DMS79 (cell line): Measurements from ENCODE around the gene MRAP2.
"Not testable (repeated sequence)": the region's sequence is repeated elsewhere in the genome, so short reads cannot be mapped to it uniquely, and the experiment has no call there.

Experiments
- DNase-seq: peaks from one replicate; lab custom pipeline; 2025; lab: John Stamatoyannopoulos, UW

Gene MRAP2

DNA sequence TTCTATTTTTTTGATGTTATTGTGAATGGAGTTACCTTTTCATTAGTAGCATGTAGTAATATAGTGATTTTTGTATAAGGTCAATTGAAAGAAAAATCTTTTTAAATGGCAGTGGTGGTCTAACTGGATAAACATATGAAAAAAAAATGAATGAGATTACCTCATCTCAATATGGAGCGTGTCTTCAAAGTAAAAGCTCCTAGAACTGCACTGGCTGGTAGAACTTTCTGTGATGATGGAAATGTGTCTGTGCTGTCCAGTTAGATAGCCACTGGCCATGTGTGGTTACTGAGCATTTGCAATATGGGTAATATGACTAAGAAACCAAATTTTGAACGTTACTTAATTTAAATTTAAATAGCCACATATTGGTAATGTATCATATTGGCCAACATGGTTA is 44.1 kb downstream of the MRAP2 start:
- DNase-seq = no peak

DNA sequence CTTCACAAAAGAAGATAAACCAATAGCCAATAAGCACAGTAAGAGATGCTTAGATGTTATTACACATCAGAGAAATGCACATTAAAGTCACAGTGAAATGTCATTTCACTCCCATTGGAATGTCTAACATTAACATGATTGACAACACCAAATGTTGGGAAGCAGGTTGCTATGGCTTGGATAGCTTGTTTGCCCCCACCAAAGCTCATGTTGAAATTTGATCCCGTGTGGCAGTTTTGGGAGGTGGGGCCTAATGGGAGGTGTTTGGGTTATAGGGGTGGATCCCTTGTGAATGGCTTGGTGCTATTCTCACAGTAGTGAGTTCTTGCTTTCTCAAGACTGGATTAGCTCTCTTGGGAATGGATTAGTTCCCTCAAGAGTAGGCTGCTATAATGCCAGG is 44.8 kb downstream of the MRAP2 start:
- no peak for DNase-seq

DNA sequence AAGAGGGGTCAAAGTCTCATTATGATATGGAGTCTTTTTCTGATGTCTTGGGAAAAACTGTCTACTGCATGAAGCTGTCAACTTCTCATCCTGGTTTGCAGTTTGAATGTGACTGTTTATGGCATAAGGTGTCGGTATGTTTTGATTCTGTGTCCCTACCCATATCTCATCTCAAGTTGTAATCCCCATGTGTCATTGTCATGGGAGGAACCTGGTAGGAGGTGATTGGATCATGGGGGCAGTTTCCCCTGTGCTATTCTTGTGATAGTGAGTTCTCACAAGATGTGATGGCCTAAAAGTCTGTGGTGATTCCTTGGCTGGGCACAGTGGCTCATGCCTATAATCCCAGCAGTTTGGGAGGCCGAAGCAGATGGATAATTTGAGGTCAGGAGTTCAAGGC is 47.6 kb downstream of the MRAP2 start:
- no peak for DNase-seq

DNA sequence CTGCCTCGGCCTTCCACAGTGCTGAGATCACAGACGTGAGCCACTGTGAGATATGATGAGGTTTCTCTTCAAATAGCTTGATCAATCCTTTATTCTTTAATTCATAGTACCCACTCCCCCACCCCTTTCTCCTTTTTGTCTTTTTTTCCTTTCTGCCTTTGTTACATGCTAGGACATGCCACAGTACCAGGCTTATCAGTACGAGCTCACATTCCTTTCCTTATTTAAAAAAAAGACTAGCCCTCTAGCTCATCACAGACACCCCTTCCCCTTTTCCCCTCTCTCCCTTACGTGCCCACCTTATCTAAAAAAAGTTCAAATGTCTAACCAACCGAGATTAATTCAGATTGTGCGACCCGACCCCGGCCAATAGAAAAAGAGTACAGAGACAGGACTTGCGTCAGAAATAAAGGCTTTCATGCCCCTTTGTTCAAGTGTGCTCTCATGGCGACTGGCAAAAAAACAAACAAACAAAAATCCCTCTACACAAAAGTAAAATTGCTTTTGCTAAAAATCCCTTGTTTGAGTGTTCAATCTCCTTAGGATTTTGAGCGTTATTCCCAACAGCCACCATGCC is 49.2 kb downstream of the MRAP2 start:
- no peak for DNase-seq

DNA sequence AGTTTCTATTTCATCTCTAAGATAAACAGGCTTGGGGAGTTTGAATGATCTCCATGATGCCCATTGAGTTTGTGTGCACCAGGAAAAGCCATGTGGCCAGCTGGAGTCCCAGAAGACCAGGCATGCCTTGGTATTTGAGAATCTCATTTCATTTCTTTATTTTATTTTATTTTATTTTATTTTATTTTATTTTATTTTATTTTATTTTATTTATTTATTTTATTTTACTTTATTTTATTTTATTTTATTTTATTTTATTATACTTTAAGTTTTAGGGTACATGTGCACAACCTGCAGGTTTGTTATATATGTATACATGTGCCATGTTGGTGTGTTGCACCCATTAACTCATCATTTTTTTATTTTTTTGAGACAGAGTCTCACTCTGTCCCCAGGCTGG is 51.1 kb downstream of the MRAP2 start:
- not testable (repeated sequence) for DNase-seq

DNA sequence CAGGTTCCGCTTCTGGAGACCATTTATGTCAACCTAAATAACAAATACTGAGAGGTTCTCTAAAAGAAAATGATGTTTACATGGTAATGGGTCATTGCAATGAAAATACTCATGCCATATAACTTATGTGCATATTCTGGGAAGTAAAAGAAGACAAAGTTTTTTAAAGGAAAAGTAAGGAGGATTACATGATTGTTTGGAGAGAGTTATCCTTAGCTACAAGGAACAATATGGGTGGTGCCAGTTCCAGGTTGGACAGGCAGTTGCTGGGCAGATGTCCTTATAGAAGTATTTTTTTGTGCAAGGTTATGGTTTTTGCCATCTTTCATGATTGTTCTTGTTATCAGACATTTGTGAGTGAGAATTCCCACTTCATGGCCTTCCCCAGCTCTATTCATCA is 52.5 kb downstream of the MRAP2 start:
- DNase-seq = no peak

DNA sequence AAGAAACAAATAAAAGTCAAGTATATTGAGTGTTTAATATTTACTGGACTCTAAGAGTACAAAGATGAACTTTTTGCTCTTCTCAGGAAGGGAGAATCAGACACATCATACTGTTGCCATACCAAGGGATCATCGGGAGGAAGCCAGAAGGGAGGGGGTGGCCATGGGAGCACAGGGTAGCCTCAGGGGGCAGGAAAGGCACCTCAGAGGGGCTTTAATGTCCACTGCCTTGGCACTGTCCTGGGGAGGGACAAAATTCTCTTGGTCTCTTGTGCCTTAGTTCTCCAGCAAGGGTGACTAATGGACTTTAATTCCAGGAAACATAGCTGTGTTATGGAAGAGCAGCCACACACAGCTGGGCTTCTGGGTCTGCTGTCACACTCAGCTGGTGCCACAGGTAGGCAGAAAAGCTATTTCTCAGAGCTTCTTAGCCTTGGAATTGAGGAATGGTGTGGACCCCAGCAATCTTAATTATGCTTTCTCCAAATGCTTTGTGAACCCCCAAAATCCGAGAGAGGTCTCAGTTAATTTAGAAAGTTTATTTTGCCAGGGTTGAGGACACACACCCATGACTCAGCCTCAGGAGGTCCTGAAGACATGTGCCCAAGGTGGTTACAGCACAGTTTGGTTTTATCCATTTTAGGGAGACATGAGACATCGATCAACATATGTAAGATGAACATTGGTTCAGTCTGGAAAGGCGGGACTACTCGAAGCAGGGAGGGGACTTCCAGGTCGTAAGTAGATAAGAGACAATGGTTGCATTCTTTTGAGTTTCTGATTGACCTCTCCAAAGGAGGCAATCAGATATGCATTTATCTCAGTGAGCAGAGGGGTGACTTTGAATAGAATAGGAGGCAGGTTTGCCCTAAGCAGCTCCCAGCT is 53.2 kb downstream of the MRAP2 start:
- DNase-seq = no peak

DNA sequence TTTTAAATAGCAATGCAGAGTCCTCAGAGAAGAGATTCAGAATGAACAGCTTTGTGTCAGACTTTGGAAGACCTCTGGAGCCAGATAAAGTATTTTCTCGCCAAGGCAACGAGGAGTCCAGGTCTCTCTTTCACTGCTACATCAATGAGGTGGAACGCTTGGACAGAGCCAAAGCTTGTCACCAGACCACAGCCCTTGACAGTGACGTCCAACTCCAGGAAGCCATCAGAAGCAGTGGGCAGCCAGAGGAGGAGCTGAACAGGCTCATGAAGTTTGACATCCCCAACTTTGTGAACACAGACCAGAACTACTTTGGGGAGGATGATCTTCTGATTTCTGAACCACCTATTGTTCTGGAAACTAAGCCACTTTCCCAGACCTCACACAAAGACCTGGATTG is 55.5 kb downstream of the MRAP2 start:
- no peak for DNase-seq

DNA sequence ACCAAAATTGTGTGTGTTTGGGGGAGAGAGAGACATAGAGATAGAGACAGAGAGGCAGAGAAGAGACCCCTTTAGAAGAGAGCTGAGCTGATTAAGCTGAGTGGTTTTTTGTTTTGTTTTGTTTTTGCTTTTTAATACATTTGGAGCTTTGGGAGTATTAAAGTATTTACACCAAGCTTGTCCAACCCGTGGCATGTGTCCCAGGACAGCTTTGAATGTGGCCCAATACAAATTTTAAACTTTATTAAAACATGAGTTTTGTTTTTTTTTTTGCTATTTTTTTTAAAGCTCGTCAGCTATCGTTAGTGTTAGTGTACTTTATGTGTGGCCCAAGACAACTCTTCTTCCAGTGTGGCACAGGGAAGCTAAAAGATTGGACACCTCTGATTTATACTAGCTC is 56.0 kb downstream of the MRAP2 start:
- DNase-seq = no peak

DNA sequence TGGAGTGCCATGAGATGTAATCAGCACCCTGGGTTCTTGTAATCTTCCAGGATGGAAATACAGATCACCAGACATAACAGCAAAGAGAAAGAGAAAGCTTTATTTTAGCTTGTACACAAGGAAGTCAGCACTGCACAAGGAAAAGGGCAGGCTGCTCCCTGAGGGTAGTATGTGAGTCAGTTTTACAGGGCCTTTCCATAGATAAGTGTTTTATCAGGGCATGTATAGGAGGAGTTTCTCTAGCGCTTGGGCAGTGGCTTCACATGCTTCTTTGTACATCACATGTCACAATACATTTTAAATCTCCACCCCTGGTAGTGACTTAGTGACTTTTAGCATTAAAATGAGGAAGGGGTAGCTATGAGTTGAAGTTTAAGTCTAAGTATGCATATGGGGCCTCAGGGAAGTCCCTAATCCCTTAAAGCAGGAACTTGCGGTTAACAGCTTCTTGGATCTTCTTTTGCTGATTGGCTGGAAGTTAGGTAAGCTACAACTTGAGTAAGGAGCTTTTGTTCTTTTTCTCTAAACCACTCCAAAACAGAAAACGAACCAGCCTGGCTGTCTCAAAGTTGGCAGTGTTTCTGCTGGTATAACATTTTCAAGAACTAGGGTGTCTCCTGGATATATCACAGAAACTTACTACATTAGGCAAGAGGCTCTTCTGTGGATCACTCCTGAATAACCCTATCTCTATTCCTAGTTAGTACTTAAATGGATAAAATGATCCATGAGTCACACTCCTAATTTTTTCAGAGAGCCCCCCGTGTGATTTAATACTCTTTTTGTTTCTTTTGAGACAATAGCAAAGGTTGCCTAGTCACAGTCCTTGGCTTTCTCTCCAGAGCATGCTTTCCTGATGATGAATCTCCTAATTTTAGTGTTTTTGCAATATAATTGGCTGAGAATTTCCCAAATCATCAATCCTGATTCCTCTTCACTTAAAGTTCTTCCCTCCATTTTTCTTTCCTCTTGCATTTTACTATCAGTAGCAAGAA is 60.2 kb downstream of the MRAP2 start:
- no peak for DNase-seq

DNA sequence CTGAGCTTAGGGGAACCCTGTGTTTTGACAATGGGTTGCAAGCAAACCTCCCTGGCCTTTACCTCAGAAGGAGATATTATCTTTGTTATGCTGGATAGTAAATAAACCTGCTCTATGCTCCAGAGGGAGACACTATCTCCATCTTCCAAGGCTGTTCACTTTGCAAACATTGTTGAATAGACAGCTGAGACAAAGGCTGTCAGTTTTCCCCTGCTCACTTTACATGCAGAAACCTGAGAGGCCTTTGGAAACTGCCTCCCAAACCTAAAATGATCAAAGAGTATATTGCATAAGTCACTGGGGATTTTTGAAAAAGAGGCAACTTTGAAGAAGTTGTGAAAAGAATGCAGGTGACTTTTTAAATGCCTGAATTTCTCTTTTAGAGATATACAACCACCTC is 61.6 kb downstream of the MRAP2 start:
- no peak for DNase-seq

DNA sequence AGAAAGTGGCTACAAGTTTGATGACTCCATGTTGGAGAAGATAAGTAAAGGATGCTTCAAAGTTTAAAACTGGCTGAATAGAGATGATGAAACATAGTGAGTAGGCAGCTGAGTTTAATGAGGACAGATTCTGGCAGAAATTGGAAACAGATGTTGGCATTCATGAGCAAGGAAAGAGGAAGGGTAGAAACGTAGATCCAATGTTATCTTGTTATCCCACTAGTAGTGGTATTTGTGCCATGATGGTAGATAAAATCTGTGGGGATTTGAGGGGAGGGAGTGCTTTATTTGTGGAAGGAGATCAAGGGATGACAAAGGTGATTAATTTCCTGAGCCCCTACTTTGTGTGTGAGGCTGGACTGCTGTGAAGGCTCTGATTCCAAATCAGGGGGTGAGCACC is 69.5 kb downstream of the MRAP2 start:
- DNase-seq = no peak

DNA sequence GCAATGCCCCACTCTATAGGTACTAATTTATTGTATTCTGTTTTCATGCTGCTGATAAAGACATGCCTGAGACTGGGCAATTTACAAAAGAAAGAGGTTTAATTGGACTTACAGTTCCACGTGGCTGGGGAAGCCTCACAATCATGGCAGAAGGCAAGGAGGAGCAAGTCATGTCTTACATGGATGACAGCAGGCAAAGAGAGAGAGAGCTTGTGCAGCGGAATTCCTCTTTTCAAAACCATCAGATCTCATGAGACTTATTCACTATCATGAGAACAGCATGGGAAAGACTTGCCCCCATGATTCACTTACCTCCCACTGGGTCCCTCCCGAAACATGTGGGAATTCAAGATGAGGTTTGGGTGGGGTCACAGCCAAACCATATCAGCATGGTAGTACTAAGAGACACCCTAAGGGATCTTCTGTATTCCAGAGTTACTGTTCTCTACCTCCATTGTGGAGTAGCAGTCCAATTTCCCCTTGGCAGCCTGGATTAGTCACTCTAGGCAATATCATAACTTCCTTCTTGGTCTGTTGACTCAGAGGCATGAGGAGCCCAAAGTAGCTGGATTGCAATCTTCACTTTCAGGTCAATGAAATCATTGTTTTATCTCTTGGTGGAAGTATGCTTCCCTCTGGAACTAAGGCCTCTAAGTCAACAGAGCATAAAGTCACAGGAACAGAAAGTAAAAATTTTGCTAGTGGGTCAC is 71.8 kb downstream of the MRAP2 start:
- not testable (repeated sequence) for DNase-seq

DNA sequence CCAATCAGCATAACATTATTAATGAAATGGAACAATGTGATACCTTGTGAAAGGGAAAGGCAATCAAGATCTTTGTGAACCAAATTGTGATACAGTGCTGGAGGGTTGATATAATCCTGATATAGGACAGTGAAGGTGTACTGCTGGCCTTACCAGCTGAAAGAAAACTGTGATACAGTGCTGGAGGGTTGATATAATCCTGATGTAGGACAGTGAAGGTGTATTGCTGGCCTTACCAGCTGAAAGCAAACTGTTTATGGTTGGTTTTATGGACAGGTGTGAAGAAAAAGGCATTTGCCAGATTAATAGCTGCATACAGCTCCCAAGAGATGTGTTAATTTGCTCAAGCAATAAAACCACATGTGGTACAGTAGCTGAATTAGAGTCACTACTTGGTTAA is 73.9 kb downstream of the MRAP2 start:
- DNase-seq = no peak

DNA sequence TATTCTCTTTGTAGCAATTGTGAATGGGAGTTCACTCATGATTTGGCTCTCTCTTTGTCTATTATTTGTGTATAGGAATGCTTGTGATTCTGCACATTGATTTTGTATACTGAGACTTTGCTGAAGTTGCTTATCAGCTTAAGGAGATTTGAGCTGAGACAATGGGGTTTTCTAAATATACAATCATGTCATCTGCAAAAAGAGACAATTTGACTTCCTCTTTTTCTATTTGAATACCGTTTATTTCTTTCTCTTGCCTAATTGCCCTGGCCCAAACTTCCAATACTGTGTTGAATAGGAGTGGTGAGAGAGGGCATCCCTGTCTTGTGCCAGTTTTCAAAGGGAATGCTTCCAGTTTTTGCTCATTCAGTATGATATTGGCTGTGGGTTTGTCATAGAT is 77.8 kb downstream of the MRAP2 start:
- not testable (repeated sequence) for DNase-seq

DNA sequence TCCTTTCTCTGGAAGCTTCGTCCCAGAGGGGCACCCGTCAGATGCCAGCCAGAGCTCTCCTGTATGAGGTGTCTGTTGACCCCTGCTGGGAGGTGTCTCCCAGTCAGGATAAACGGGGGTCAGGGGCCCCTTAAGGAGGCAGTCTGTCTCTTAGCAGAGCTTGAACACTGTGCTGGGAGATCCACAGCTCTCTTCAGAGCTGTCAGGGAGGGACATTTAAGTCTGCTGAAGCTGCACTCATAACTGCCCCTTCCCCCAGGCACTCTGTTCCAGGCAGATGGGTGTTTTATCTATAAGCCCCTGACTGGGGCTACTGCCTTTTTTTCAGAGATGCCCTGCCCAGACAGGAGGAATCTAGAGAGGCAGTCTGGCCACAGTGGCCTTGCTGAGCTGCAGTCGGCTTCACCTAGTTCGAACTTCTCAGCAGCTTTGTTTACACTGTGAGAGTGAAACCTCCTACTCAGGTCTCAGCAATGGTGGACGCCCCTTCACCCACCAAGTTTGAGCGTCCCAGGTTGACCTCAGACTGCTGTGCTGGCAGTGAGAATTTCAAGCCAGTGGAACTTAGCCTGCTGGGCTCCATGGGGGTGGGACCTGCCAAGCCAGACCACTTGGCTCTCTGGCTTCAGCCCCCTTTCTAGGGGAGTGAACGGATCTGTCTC is 81.5 kb downstream of the MRAP2 start:
- DNase-seq = not testable (repeated sequence)

DNA sequence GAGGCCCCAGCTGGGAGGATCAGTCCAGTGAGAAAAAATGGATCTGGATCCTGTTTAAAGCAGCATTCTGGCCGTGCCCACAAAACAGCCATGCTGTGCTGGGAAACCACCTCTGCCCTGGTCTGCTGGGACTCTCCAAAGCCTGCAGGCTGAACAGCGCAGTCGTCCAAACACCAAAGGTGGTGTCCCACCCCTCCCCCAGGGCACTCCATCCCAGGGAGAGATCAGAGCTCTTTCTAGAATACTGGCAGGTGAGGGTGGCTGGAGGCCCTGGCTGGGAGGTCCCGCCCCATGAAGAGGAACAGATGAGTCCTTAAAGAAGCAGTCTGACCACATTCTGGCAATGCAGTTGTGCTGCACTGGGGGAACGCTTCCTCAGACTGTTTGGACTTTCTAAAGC is 84.6 kb downstream of the MRAP2 start:
- DNase-seq = no peak

DNA sequence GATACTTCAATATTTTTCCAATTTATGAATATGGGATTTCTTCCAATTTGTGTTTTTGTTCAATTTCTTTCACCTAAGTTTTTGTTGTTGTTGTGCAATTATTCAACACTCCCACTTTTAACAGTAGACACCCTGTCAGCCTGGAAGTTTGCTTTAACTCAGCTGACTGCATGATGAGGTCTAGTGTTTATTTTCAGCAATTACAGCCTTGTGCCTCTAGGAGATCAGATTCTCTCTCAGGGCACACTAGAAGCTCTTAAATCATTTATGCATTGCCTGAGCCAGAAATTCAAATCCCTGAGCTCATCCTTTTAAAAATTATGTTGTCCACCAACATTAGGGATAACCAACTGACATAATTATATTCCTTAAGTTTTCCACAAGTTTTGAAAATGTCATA is 85.7 kb downstream of the MRAP2 start:
- DNase-seq = no peak

DNA sequence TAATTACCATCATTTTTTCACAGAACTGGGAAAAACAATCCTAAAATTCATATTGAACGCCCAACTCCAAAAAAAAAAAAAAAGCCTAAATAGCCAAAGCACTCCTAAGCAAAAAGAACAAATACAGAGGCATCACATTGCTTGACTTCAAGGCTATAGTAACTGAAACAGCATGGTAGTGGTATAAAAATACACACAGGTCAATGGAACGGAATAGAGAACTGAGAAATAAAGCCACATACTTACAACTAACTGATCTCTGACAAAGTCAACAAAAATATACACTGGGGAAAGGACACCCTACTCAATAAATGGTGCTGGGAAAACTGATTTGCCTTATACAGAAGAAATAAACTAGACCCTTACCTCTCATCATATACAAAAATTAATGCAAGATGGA is 89.6 kb downstream of the MRAP2 start:
- DNase-seq = no peak

DNA sequence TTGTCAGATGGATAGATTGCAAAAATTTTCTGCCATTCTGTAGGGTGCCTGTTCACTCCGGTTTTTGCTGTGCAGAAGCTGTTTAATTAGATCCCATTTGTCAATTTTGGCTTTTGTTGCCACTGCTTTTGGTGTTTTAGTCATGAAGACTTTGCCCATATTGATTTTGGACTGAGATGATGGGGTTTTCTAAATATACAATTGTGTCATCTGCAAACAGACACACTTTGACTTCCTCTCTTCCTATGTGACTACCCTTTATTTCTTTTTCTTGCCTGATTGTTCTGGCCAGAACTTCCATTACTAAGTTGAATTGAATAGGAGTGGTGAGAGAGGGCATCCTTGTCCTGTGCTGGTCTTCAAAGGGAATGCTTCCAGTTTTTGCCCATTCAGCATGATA is 96.0 kb downstream of the MRAP2 start:
- DNase-seq = not testable (repeated sequence)

DNA sequence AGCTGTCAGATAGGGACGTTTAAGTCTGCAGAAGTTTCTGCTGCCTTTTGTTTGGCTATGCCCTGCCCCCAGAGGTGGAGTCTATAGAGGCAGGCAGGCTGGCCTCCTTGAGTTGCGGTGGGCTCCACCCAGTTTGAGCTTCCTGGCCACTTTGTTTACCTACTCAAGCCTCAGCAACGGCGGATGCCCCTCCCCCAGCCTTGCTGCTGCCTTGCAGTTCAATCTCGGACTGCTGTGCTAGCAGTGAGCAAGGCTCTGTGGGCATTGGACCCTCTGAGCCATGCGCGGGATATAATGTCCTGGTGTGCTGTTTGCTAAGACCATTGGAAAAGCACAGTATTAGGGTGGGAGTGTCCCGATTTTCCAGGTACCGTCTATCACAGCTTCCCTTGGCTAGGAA is 99.8 kb downstream of the MRAP2 start:
- not testable (repeated sequence) for DNase-seq
